OCI-LY3 (cell line): ENCODE data around the gene TMEM132A.

ENCODE experiments used
- EZH2phosphoT487 ChIP-seq: fragments of 200-600 bp; shearing (Covaris generic); IDR thresholded peaks from 2 replicates; pipeline ENCODE4 v1.6.1; 2018; ENCODE audit warnings: antibody characterized with exemption, mixed run types, low read depth
- TF ChIP-seq, protein P1 (sequence below): fragments of 200-600, 300-600 bp; sonication (generic); IDR thresholded peaks from 2 replicates; pipeline ENCODE4 v1.5.1; 2014; ENCODE audit warnings: antibody characterized with exemption, low read length, low read depth

DNA sequence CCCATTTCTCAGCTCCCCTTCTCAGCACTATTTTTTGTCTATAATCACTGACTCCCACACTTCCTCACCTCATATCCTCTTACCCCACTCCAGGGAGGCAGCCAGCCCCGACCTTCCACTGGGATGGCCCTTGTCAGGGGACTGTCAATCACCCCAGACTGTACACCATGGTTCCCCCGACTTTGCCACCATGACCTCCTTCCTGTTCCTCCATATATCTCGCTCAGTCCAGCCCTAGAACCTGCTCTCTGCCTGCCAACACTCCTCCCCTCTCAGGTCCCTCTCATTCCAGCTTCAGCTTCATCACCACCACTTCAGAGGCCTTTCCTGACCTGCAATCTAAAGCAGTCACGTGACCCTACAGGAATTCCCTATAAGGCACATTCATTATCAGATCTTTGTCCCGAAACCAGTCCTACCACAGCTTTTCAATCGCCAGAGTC, 34.4 kb upstream of the TMEM132A start:
- TF ChIP-seq, protein P1, sequence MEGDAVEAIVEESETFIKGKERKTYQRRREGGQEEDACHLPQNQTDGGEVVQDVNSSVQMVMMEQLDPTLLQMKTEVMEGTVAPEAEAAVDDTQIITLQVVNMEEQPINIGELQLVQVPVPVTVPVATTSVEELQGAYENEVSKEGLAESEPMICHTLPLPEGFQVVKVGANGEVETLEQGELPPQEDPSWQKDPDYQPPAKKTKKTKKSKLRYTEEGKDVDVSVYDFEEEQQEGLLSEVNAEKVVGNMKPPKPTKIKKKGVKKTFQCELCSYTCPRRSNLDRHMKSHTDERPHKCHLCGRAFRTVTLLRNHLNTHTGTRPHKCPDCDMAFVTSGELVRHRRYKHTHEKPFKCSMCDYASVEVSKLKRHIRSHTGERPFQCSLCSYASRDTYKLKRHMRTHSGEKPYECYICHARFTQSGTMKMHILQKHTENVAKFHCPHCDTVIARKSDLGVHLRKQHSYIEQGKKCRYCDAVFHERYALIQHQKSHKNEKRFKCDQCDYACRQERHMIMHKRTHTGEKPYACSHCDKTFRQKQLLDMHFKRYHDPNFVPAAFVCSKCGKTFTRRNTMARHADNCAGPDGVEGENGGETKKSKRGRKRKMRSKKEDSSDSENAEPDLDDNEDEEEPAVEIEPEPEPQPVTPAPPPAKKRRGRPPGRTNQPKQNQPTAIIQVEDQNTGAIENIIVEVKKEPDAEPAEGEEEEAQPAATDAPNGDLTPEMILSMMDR = no peak
- TF ChIP-seq EZH2phosphoT487 = no peak
